Measurements from ENCODE around the gene GP9.

GP9 gene

DNA sequence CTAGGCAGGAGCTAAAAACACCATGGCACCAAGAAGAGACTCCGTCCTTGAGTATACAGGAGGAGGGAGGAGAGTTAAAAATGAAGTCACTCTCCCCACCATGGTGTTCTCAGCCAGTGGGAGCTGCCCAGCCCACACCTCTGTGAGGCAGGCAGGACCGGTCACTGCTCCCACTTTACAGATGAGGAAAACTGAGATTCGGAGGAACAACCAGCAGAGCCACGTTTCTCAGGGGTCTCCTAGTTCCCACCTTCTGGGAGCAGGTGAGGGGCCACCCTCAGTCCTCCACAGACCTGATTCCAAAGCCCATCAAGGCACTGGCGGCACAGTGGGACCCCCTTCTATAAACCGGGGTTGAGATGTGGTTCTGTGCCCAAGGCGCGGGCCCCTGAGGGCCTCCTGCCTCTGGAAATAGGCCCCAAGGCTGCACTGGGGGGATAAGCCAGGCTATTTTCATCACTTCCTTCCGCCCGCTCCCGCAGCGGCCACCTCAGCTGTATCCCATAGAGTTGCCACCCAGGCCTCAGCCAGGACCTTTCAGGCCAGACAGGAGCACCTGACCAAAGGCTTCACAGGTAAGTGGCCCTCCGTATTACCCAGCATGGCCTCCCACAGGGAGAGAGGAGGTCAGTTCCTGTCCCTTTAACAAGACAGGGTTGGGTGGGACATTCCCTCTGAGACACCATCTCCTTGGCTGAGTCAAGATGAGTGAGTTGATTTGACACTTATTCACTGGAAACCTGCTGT is at the start of gene GP9:
Gene GP9, plus strand, starts transcription at position 504 of the 747 bp plus-strand sequence. CDS start 961 bp downstream, outside the sequence.
- no peak for DNase-seq

DNA sequence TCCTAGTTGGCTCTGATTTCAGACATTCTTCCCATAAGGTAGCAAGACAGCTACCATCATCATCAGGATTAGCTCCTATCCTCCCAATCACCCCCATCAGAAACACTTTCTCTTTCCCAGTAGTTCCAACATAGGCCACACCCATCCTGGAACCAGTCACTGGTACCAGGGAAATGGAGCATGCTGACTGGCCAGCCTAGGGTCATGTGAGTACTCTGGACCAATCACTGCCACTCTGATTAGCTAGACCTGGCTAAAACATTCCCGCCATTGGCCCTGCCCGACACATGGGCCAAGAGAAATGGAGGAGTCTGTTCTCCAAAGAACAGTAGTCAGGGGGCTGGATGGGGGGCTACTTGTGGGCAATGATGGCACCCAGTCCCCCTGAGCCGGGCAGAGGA is 47.1 kb upstream of the GP9 start:
- no peak for DNase-seq

DNA sequence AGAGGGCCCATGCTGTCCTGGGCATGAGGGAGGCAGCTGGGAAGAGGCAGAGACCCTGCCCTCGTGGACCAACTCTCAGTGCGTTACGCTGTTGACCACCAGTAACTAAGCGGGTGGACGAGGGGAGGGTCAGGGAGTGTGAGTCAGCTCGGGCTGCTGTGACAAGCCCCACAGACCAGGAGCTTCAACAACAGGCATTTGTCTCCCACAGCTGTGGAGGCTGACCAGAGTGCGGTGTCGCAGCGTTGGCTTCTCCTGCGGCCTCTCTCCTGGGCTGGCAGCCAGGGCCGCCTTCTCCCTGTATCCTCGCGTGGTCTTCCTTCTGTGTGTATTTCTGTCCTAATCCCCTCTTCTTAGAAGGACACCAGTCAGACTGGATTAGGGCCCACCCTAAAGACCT is 46.4 kb upstream of the GP9 start:
- DNase-seq, result no peak

DNA sequence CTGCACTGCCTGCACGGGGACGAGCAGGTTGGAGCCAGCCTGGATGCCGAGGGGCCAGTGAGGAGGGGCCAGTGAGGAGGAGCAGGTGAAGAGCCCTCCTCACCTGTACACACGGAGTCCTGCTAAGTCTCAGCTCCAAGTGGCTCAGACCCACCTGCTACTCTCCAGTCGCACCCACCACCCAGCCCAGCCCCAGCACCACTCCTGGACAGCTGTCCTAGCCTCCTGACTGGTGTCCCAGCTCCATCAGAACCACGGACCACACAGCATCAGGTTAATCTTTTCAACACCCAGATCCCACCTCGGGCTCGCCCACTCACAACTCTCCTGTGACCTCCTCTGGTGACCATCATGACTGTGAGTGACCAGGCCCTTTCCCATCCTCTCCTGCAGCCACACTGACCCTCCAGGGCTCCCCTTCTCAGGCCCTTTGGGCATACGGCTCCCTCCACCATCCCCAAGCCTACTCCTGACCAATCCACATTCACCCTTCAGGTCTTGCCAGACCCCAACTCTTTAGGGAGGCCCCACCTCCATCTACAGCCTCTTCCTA is 45.7 kb upstream of the GP9 start:
- no peak for DNase-seq

DNA sequence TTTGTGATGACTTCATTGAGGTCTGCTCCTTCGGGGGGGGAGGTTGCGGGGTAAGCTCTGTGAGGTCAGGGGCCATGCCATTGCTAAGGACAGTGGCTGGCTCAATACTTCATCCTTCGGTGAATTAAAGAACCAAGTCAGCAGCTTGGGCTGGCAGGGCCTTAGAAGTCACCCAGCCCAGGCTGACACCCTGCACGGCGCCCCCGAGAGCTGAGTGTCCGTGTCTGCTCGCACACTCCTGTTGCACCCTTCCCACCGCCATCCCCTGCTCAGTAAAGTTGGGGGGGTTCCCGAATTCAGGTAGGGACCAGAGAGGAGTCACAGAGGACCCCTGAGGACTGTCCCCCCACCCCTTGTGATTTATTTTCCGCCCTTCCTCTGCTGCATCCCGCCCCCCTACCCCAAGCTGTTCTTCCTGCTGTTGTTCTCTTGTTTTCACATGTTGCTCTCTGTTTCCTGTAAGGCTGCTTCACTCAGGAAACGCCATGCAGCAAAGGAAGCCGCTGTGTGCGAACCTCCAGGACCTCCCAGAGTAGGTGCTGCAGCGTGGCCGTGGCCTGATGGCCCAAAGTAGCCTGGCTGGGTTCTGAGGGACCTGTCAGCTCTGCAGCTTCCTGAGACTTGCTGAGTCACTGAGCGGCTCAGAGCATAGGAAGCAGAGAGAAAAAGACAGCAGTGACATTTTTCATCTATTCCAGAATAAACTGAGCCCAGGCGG is 45.0 kb upstream of the GP9 start:
- peak; percentile 73 for DNase-seq

DNA sequence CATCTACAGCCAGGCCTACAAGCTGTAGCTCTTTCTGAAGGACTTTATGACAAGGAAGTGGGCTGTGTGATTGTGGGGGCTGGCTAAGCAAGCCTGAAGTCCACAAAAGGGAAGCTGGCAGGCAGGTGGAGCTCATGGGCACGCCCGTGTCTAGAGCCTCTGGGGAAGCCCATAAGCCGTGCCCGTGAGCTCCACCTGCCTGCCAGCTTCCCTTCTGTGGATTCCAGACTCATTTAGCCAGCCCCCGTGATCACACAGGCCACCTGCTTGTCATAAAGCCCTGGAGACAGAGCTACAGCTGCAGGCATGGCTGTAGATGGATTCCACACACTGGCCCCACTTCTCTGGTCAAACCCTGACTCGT is 44.2 kb upstream of the GP9 start:
- peak; percentile 80 for DNase-seq

DNA sequence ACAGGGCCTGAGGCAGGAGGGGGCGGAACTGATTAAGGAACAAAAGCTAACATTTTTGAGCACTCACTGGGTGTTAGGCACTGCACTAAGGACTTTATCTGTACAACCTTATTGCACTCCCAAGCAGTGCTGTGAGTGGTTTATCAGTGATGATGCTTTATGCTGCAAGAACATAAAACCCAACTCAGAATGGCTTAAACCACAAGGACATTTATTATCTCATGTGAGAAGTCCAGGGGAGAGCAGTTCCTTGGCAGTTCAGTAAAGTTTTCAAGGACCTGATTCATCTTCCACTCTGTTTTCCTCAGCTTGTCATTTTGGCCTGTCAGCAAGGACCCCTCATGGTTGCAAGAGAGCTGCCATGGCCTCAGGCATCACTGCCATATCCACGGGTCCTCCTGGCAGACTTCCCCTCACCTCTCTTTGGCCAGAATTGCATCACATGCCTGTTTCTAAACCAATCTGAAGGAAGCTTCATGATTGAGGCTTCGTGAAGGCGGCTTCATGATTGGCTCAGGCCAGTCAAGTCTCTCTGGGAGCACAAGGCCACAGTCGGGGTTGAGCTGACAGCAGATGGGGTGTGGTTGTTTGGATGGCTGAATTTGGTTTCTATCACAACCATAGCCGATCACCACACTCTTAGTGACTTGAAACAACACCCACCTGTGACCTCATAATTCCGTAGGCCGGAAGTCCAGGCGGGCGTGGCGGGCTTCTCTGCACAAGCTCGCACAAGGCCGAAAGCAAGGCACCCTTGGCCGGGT is 43.7 kb upstream of the GP9 start:
- peak; percentile 15 for DNase-seq

DNA sequence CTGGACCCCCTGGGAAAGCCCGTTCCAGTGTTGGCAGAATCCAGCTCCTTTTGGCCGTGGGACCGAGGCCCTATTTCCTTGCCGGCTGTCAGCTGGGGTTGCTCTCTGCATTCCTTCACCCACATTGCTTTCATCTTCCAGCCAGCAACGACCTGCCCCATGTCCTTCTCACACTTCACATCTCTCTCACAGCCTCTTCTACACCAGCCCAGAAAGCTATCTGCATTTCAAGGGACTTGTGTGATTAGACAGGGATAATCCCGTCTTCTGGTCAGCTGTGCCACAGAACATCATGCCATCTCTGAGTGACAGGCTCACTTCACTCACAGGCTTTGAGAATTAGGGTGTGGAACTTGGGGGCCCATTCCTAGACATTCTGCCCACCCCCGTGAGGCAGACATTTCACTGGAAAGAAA is 43.1 kb upstream of the GP9 start:
- DNase-seq, result no peak

DNA sequence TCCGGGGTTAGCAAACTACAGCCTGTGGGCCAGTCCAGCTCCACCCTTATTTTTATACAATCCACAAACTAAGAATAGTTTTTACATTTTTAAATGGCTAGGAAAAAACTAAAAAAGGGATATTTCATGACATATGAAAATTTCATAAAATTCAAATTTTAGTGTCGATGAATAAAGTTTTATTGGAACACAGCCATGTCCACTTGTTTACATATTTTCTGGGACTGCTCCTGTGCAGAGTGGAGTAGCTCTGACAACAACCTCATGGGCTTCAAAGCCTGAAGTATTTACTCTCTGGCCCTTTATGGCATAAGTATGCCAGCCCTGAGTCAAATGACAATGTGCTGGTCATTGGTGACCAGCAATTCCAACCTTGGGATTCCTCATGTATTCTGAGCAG is 42.3 kb upstream of the GP9 start:
- DNase-seq, result no peak

DNA sequence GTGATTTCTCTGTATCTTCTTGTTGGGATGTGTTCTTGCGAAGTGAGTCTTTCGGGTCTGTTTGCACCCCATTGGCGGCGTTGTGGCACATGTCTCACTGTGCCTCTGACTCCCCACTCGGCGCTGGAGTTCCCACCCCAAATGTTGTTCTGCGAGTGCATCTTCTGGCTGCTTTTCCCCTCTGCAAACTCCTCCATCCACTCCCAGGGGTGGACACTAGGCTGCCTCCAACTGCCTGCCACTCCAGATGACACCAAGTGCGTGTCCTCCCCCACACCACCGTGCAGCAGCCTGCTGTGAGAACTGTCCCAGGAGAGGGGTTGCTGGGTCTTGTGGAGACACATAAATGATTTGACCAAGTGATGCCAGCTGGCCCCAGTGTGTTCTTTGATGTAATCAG is 41.8 kb upstream of the GP9 start:
- no peak for DNase-seq

DNA sequence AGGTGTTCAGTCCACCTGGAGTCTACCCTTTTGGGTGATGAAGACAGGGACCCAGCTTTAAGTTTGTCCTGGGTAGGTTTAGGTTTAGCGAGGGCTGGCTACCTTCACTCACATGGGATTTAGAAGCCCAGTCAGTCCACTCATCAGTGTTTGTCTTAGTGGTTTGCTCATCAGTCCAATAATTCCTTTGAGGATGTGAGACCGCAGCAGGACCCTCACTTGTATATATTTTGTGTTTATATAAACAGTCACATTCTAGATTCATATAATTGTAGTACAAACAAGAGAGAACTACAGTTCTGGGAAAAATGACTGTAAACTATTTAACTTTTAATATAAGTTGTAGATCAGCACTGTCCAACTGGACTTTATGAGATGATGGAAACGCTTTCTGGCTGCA is 41.3 kb upstream of the GP9 start:
- no peak for DNase-seq

DNA sequence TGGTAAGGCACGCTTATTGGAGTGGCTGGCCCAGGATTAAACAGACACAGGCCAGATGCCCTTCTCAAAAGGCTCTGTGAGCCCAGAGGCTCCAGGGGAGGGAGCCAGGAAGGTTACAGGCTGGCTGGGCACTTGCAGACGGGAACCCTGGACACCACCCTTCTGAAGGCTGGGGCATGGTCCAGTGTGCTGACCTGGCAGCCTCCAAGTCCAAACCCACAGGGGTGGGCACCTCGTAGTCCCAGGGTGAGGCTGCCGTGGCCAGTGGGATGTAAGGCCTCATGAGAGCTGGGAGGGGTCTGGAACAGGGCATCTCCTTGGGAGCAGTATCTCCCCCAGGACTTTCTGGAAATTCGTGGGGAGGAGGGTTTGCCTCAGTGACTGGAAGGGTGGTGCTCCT is 39.9 kb upstream of the GP9 start:
- no peak for DNase-seq

DNA sequence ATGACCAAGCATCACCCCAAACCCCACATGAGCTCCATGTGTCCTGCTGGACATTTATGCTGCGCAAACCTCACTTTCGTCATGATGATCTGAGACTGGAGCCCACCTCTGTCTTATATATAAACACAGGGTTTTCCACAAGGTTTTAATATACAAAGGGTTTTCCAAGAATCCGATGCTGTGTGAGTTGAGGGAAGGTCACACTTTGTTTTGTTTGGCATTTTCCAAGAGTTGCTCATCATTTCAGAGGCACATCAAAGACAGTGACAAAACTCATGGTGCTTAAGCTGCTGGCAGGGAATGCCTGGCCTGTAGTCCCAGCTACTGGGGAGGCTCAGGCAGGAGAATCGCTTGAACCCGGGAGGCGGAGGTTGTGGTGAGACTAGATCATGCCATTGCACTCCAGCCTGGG is 39.4 kb upstream of the GP9 start:
- DNase-seq, result no peak

DNA sequence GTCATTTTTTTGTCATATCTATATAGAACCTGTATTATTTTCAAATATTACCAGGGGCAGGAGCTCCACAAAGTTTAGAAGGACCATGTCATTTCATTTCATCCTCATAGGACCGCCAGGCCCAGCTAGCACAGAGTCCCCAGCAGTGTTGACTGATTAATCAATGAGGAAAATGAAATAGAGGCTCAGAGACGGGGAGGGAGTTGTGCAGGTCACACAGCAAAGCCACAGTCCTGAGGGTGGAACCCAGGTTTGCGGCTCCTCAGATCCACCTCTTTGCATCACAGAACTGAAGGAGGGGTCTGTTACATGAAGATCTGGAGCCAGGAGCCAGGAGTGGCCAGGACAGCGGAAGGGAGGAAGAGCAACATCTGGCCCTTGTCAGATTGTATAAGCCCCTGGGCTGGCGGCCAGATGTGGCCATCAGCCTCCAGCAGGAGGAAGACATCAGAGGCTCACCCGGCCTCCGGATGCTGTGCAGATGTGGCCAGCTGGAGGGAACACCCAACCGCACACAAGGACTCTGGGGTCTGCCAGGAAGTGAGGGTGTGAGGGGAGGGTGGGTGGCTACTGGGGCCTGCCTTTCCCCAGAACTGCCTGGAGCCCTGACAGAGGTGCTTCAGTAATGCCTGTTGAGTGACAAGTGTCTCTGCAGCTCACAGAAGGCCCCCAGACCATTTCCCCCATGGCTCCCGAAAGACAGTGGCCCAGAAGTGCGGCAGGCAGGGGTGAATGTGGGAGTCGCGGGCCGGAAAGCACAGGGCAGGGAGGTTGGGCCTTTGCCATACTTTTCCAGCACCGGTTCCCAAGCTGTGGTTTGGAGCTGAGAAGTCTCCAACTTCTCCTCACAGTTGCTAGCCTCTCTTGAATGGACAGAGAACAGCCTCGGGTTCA is 38.2 kb upstream of the GP9 start:
- DNase-seq, result no peak

DNA sequence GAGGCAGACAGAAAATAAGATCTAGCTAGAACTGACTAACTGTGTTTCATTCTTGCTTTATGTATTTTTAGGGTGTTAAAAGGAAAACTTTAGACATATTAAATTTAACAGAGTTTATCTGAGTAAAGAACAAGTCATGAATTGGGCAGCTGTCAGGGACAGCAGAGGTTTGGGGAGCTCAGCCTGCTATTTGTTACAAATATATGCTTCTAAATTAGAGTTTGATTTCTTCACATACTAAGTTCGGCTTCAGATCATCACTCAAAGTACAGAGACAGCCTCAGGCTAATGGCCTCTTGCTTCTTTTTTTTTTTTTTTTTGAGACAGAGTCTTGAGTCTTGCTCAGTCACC is 37.6 kb upstream of the GP9 start:
- DNase-seq, result no peak

DNA sequence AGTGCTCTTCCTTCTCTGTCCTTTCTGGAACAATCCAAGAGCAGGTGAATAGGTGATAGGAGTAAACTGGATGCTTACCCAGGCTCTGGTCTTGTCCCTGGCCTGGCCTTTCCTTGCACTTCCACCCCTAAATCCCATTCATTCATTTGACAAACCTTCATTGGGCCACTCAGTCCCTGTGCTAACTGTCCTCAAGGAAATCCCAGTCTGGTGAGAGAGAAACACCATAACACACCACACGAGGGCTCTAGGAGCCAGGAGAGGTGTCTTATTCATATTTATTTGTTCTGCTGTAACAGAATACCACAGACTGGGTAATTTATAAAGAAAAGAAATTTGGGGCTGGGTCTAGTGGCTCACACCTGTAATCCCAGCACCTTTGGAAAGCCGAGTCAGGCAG is 36.7 kb upstream of the GP9 start:
- no peak for DNase-seq

DNA sequence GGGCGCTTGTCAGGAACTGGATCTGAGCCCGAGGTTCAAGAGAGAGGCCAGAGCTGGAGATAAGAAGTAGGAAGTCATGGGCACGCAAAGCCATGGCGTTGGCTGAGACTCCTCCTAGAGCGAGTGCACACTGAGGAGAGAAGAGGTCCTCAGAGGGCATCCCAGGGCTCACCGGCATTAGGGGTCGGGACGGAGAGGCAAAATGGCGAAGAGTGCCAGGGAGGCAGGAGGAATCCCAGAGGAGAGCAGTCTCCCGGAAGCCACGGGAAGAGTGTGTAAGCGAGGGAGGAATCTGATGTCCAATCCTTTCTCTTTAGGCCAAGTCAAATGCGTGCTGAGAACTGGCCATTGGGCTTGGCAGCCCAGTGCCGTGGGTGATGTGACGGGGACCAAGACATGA is 35.5 kb upstream of the GP9 start:
- no peak for DNase-seq

DNA sequence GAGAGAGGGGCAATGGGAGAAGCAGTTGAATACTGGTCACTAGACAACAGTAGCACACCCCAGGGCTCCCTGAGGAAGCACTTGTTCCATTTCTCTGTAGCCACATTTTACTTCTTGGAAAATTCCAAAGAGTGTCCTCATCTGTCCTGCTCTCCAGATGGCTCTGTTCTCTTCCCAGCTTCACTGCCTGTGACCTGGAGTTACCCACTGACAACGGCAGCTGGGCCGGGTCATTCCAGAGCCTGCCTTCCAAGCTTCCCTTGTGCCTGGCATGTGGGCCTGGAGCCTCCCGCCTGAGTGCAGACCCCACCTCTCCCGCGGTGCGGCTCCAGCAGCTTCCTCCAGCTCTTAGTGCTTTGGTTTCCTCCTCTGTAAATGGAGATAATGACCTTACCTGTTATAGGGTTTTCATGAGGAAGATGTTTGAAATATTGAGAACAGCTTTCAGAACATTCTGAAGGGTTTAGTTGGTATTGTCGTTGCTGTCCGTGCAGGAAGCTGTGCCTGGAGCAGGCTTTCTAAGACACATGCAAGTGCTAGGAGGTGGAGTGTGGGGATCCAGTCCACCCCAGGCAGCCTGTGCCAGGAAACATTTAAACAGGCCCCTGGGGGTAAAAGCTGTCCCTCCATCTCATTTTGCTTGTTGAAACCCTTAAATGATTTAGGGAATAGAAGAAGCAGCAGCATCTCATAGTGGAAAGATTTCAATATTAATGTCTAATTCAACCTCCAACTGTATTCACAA is 34.7 kb upstream of the GP9 start:
- DNase-seq, result no peak

DNA sequence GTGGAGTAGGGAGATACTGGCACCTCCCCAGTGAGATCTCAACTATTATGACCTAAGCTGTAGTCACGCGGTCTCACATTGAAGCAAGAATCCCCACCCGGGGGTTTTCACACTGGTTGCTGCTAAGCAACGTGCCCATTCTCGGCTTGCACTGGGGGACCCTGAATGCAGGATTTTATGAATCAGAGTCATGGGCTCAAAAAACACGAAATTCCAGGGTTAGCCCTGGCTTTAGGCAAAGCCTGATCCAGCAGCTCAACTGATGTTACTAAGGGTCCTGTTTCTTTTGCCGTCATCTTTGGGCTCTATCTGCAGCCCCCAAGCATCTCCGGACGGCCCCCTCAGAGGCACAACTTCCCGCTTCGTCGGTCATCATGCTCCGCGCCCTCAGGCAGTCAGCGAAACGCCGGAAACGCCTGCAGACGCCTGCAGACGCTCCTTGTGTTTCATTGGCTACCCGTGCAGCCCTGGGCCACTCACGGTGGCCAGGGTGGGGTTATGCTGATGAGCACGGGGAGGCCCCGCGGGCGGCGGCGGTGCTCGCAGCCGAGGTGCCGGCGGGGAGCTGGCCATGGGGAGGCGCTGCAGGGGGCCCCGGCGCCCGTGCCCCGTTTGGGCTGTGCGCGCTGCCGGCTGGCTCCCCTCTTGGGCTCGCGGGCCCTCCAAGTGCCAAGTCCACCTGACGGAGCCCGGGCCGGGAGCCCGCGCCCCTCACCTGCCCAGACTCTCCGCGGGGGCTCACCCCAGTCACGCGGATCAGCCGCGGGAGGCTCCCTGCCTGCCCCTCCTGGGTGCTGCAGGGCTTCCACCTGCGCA is 33.6 kb upstream of the GP9 start:
- peak; percentile 93 for DNase-seq

DNA sequence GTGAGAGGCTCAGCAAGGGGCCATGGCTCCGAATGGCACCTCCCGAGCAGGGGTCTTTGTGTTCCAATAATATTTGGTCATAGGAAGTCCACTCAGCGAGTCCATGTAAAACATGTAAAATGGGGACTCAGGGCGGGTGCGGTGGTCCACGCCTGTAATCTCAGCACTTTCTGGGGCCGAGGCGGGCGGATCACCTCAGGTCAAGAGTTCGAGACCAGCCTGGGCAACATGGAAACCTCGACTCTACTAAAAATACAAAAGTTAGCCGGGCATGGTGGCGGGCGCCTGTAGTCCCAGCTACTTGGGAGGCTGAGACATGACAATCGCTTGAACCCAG is 33.1 kb upstream of the GP9 start:
- DNase-seq, result no peak

DNA sequence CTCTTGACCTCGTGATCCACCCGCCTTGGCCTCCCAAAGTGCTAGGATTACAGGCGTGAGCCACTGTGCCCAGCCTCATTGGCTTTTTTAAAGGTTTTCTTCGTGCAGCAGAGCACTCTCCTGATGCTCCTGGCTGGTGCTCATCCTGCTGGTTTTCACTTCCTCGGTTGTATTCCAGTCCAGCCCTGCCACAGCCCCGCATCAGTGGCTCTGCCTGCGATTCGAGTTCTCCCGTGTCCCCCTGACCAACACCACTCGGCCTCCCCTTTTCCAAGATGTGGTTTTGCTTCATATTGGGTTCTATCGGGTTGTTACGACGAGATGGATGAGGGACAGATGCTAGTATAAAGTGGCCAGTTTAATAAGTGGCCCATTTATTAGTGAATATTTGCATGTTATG is 31.7 kb upstream of the GP9 start:
- no peak for DNase-seq
